Large intestine (tissue), 12 donors: ENCODE data around the gene JAKMIP1. TPM values are rescaled to one million over a fixed set of nuclear protein-coding genes. Genes with fewer than 3 reads are reported as not detected.

Source experiments
- DNase-seq, 2 donors: peaks; one replicate each; pipeline versions ENCODE4 v3.0.0 to v3.0.0-alpha.2; 2013
- H3K27ac ChIP-seq: one replicate; pipeline ENCODE4 v1.5.1; 2013; ENCODE audit warnings: low read length
- H3K27me3 ChIP-seq: 2 replicates; pipeline ENCODE4 v1.6.1; 2013; ENCODE audit warnings: low read length; ENCODE audit not compliant: control insufficient read depth, insufficient read depth
- H3K36me3 ChIP-seq: 2 replicates; pipeline ENCODE4 v1.6.1; 2013; ENCODE audit warnings: low read length; ENCODE audit not compliant: control insufficient read depth, insufficient read depth
- H3K4me1 ChIP-seq: one replicate; pipeline ENCODE4 v1.6.1; 2013; ENCODE audit warnings: low read length; ENCODE audit not compliant: control insufficient read depth, insufficient read depth
- H3K4me3 ChIP-seq: one replicate; pipeline ENCODE4 v1.5.1; 2013; ENCODE audit warnings: low read length
- H3K9me3 ChIP-seq: one replicate; pipeline ENCODE4 v1.6.1; 2013; ENCODE audit warnings: mild to moderate bottlenecking, low read depth, low read length, moderate library complexity; ENCODE audit not compliant: control insufficient read depth
- WGBS: methylation state at CpG from one replicate; pipeline ENCODE4 v1.1.5; 2013; ENCODE audit warnings: low lambda C conversion rate; ENCODE audit not compliant: insufficient coverage; 5-methylcytosine and 5-hydroxymethylcytosine counted together
- long read RNA-seq, 11 donors: transcript quantifications; one replicate each; lab custom pipeline, GENCODE V29; 2026
- polyA plus RNA-seq: library from polyadenylated mRNA; unstranded; fragments of 120-200 nt; gene quantifications from one replicate; pipeline ENCODE4 v1.2.1, GENCODE V29; 2013

Gene JAKMIP1
- polyA plus RNA-seq, result 2.1 TPM
- long read RNA-seq, donor 1, result 0 reads
- long read RNA-seq, donor 2, partial matches to known transcripts, result 0 of 1 reads
- long read RNA-seq, donor 2, other reads (novel, unspliced or antisense), result 0 of 1 reads
- long read RNA-seq, donor 3, result 0 reads
- long read RNA-seq, donor 4, result 0 reads
- long read RNA-seq, donor 5, result 0 reads
- long read RNA-seq, donor 6, result 0 reads
- long read RNA-seq, donor 7, partial matches to known transcripts, result 0 of 1 reads
- long read RNA-seq, donor 7, other reads (novel, unspliced or antisense), result 0 of 1 reads
- long read RNA-seq, donor 8, partial matches to known transcripts, result 0 of 2 reads
- long read RNA-seq, donor 8, other reads (novel, unspliced or antisense), result 0 of 2 reads
- long read RNA-seq, donor 9, partial matches to known transcripts, result 0 of 1 reads
- long read RNA-seq, donor 9, other reads (novel, unspliced or antisense), result 0 of 1 reads
- long read RNA-seq, donor 10, result 0 reads
- long read RNA-seq, donor 11, partial matches to known transcripts, result 0 of 1 reads
- long read RNA-seq, donor 11, other reads (novel, unspliced or antisense), result 0 of 1 reads

DNA sequence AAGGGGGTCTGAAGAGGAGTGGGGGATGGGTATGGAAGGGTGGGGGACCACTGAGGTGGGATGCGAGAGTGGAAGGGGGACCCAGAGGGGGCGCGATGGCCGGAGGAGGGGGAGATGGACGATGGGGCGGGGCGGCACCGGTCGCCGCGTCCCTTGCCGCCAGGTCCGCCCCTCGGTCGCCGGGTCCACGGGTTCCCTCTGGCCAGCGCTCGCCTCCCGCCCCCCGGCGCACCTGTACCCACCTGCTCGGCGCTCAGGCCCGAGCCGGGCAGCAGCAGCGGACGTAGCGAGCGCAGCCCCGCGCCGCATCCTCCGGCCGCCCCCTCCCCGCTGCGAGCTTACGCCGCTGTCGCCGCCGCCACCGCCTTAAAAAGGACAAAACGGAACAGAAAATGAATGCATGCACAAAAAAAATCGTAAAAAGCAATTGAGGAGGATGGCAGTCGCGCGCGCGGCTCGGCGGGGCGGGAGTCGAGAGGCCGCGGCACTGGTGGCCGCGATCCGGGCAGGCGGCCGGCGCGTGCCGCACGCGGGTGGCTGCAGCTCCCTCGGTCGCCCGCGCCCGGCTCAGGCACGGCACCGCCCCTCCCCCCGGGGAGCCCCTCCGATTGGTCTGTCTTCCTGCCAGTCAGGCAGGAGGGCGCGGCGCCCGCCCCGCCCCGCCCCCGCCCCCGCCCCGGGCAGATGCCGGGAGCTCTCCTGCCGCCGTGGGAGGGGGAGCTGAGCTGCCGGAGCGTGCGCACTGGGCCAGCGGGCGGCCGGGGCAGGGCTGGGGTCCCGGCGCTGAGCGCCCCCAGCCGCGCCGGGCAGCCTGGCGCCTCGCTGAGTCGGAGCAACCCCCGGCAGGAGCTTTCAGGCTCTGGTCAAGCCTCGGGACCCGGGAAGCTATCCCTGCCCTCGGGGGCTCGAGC, at the start of gene JAKMIP1:
Gene JAKMIP1 (minus strand): TSS at position 539 of the 911 bp plus-strand sequence. CDS start 87,699 bp downstream, outside the sequence.
- H3K27ac ChIP-seq, result no peak within 1 kb of the TSS
- no peaks in the 10 kb centered on the region for H3K36me3 ChIP-seq
- peaks cover 4% of the 10 kb centered on the region for H3K9me3 ChIP-seq
- no peaks in the 10 kb centered on the region for H3K4me1 ChIP-seq
- no peak within 1 kb of the TSS for H3K4me3 ChIP-seq
- WGBS, result no CpG with 5 or more reads among the region's 107 CpGs
- H3K27me3 ChIP-seq, result peaks cover 48% of the 10 kb centered on the region
- peak; percentile 35 to 53 for DNase-seq

- WGBS, result no CpG with 5 or more reads among the region's 10 CpGs
- H3K4me1 ChIP-seq, result no peaks in the 10 kb centered on the region
- H3K9me3 ChIP-seq, result peaks cover 5% of the 10 kb centered on the region
- no peak overlapping the region for H3K4me3 ChIP-seq
- no peak for DNase-seq
- H3K36me3 ChIP-seq, result no peaks in the 10 kb centered on the region
- peaks cover 50% of the 10 kb centered on the region for H3K27me3 ChIP-seq
- no peak overlapping the region for H3K27ac ChIP-seq
Measured at GRCh38 chr4:6248394-6248793, 48.0 kb upstream of the JAKMIP1 start.

DNA sequence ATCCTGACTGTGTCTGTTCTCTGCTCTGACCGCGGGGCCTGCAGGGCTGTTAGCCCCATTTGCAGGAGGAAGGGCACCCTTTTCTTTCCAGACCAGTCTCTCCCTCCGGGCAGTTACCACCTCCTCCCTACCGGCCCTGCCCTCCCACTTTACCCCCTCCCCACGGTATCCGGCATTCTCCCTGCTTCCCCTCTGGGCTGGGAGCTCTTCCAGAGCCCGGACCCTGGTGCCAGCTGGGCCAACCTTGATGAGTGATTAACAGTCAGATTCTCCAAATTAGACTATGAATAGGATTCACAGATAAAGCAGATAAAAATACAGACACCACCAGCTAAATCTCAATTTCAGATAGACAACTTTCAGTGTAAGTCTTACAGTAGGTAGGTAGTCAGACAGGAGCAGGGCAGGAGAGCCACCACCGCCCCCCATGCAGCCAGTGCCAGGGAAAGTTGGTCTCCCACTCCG, 45.9 kb upstream of the JAKMIP1 start:
- no peaks in the 10 kb centered on the region for H3K4me1 ChIP-seq
- DNase-seq, result no peak
- H3K36me3 ChIP-seq, result no peaks in the 10 kb centered on the region
- WGBS, result 55% methylated on average over 4 of the region's 9 CpGs
- H3K4me3 ChIP-seq, result no peak overlapping the region
- H3K27me3 ChIP-seq, result peaks cover 50% of the 10 kb centered on the region
- peaks cover 5% of the 10 kb centered on the region for H3K9me3 ChIP-seq
- no peak overlapping the region for H3K27ac ChIP-seq

GRCh38 chr4:6245246-6246169, 45.2 kb upstream of the JAKMIP1 start:
- Histone ChIP-seq H3K27me3 (peaks cover 48% of the 10 kb centered on the region), H3K4me3 (peak overlapping the region; percentile 23)

GRCh38 chr4:6242271-6243029, 42.1 kb upstream of the JAKMIP1 start:
- Histone ChIP-seq H3K36me3 (no peaks in the 10 kb centered on the region), H3K4me1 (no peaks in the 10 kb centered on the region), H3K27ac (no peak overlapping the region), H3K4me3 (no peak overlapping the region), H3K9me3 (peaks cover 5% of the 10 kb centered on the region), H3K27me3 (peaks cover 29% of the 10 kb centered on the region)
- 100% methylated on average over 1 of the region's 12 CpGs for WGBS
- DNase-seq, result no peak

More at GRCh38 chr4:6245246-6246169, 45.2 kb upstream of the JAKMIP1 start:
- no peaks in the 10 kb centered on the region for H3K36me3 ChIP-seq
- DNase-seq, result peak in 1 of 2 donors; percentile 24
- H3K4me1 ChIP-seq, result no peaks in the 10 kb centered on the region
- 40% methylated on average over 1 of the region's 67 CpGs for WGBS
- H3K9me3 ChIP-seq, result peaks cover 5% of the 10 kb centered on the region
- no peak overlapping the region for H3K27ac ChIP-seq

DNA sequence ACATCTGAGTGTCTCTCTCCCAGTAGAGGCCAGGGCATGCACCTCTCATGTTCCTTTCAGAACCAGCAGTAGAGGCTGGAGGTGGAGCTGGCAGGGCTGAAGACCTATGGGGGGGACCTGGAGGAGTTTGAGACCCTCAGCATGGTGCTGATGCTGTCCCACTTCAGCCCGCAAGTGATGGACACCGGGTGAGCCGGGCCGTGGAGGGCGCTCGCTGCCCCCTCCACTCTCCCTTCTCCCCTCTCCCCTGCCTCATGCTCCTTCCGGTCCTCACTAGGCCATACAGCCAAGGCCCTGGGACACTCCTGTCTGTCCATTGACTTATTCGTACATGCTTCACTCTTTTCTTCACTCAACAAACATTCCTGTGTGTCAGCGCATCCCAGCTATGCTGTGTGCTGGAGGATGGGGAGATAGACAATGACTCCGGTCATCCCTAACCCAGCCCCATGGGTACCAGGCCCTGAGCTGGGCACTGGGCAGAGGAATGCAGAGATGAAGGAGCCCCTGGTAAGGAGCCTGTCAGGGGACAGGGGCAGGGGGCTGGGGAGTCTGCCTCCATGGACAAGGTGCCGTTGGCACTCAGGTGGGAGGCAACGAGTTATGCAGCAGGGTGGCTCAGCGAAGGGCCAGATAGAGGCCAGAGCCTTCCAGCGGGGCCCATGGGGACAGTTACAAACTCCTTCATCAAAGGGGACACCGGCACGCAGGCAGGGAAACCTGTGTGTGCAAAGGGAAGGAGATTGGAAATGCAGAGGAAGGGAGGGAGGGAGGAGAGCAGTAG, 40.9 kb upstream of the JAKMIP1 start:
- DNase-seq, result no peak

DNA sequence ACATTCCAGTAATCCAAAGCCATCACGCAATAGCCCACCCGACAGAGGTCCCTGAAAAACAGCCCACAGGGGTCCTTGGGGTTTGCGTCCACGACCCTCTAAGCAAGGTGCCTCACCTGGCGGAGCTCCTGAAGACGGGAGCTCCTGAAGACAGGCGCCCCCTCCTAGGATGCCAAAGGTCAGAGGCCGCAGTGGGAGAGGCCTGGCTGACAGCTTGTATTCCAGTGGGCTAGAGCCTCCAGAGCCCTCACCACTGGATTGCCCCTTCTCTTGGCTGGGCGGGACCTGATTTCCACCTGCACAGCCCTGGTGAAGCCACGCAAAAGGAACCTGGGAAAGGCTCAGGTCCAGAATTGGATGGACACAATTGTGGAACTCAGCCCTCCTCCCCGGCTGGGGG, 39.6 kb upstream of the JAKMIP1 start:
- Histone ChIP-seq H3K4me1 (no peaks in the 10 kb centered on the region), H3K27me3 (peaks cover 13% of the 10 kb centered on the region), H3K4me3 (no peak overlapping the region), H3K36me3 (no peaks in the 10 kb centered on the region), H3K27ac (no peak overlapping the region), H3K9me3 (no peaks in the 10 kb centered on the region)
- WGBS, result no CpG with 5 or more reads among the region's 11 CpGs
- DNase-seq, result no peak

More for the DNA sequence above, 40.9 kb upstream of the JAKMIP1 start:
- Histone ChIP-seq H3K4me1 (no peaks in the 10 kb centered on the region), H3K27me3 (peaks cover 21% of the 10 kb centered on the region), H3K4me3 (no peak overlapping the region), H3K9me3 (peaks cover 5% of the 10 kb centered on the region), H3K27ac (no peak overlapping the region), H3K36me3 (no peaks in the 10 kb centered on the region)
- 100% methylated on average over 1 of the region's 16 CpGs for WGBS

DNA sequence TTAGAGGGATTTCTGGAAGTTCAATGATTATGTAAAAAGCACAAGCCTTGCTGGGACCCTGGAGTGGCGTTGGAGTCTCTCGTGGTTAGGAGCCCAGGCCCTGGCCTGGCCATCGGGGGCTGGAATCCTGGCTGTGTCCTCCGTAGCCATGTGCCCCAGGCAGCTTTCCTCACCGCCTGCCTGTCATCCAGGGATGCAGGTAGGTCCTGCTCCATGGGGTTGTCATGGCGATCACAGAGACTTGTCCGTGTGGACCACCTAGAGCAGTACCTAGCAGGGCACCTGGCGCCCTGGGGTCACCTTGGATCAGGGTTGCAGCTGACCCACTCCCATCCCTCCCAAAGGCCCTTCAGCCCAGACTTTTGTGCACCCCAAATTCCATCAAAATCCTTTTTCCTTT, 39.1 kb upstream of the JAKMIP1 start:
- DNase-seq, result no peak
- H3K4me3 ChIP-seq, result no peak overlapping the region
- H3K36me3 ChIP-seq, result no peaks in the 10 kb centered on the region
- WGBS, result no CpG with 5 or more reads among the region's 8 CpGs
- H3K9me3 ChIP-seq, result no peaks in the 10 kb centered on the region
- no peaks in the 10 kb centered on the region for H3K4me1 ChIP-seq
- peaks cover 13% of the 10 kb centered on the region for H3K27me3 ChIP-seq
- no peak overlapping the region for H3K27ac ChIP-seq
